ENCODE results near the gene CNTRL.
"Not testable (repeated sequence)": the region's sequence is repeated elsewhere in the genome, so short reads cannot be mapped to it uniquely, and the experiment has no call there.

Gene CNTRL

DNA sequence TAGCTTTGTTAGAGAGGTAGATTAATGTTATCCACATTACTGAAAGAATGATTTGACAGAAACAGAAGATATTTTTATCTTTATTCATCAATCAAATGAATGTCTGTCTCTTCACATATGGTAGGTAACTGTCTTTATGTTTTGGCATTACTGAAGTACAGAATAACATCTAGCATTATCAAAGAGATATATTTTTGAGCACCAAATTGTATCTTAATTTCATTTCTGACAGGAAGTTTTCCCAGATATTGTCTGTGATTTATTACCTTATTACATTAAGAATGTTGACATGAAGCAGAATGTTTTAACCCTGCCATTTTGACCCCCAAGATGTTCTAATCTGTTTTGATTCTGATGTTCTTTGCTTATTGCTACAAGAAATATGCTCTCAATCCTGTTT, 20.3 kb downstream of the CNTRL start:
- H3K4me1 ChIP-seq (ENCODE audit: insufficient read depth, insufficient read length), result no peaks in the 10 kb centered on the region
- no peak overlapping the region for H3K4me3 ChIP-seq (ENCODE audit: insufficient read length, low read depth)
- H3K36me3 ChIP-seq (ENCODE audit: insufficient read depth, insufficient read length, low read length), result peaks cover 6% of the 10 kb centered on the region
- TF ChIP-seq ZNF274 (IDR thresholded peaks at IDR 0.05; ENCODE audit: low read depth, low read length) (no peak), YY1 (IDR thresholded peaks at IDR 0.05; ENCODE audit: insufficient read depth, insufficient read length) (no peak), SUZ12 (IDR thresholded peaks at IDR 0.05; ENCODE audit: extremely low read depth, insufficient read depth, insufficient read length) (no peak)
- no peak overlapping the region for H3K9ac ChIP-seq (ENCODE audit: insufficient read length, low read depth)
- H3K9me3 ChIP-seq (ENCODE audit: insufficient read depth, low read length), result no peaks in the 10 kb centered on the region
- no peaks in the 10 kb centered on the region for H3K27me3 ChIP-seq (ENCODE audit: insufficient read depth, insufficient read length)
- no peak for DNase-seq (ENCODE audit: low read depth, low spot score)

DNA sequence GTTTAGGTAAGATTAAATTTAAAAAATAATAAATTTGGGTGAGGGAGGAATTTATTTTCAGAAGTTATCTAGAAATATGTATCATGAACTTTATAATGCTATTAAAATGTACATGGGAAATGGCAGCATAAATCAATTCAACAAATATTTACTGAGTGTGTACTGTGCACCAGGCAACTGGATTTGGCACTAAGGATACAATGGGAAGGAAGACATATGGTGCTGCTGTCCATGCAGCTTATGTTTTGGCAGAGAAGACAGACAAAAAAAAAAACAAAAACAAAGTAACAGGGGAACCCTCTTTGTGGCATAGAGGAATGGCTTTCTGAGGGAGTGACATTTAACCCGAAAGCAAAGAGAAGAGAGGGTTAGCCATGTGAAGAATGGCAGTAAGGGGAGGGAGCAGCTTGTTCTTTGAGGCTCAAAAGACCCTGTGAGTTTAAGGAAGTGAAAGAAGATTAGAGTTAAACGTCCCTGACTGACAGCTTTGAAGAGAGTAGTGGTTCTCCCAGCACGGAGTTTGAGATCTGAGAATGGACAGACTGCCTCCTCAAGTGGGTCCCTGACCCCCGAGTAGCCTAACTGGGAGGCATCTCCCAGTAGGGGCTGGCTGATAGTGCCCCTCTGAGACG, 23.9 kb downstream of the CNTRL start:
- H3K27me3 ChIP-seq (ENCODE audit: insufficient read depth, insufficient read length), result no peaks in the 10 kb centered on the region
- H3K9ac ChIP-seq (ENCODE audit: insufficient read length, low read depth), result no peak overlapping the region
- no peak overlapping the region for H3K4me3 ChIP-seq (ENCODE audit: insufficient read length, low read depth)
- no peak for DNase-seq (ENCODE audit: low read depth, low spot score)
- no peaks in the 10 kb centered on the region for H3K4me1 ChIP-seq (ENCODE audit: insufficient read depth, insufficient read length)
- no peaks in the 10 kb centered on the region for H3K9me3 ChIP-seq (ENCODE audit: insufficient read depth, low read length)
- H3K36me3 ChIP-seq (ENCODE audit: insufficient read depth, insufficient read length, low read length), result peaks cover 6% of the 10 kb centered on the region
- TF ChIP-seq ZNF274 (IDR thresholded peaks at IDR 0.05; ENCODE audit: low read depth, low read length) (no peak), SUZ12 (IDR thresholded peaks at IDR 0.05; ENCODE audit: extremely low read depth, insufficient read depth, insufficient read length) (no peak), YY1 (IDR thresholded peaks at IDR 0.05; ENCODE audit: insufficient read depth, insufficient read length) (no peak)

DNA sequence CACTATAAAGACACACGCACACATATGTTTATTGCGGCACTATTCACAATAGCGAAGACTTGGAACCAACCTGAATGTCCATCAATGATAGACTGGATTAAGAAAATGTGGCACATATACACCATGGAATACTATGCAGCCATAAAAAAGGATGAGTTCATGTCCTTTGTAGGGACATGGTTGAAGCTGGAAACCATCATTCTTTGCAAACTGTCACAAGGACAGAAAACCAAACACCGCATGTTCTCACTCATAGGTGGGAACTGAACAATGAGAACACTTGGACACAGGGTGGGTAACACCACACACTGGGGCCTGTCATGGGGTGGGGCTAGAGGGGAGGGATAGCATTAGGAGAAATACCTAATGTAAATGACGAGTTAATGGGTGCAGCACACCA, 29.3 kb downstream of the CNTRL start:
- not testable (repeated sequence) for H3K36me3 ChIP-seq (ENCODE audit: insufficient read depth, insufficient read length, low read length); H3K27me3 ChIP-seq (ENCODE audit: insufficient read depth, insufficient read length); H3K9ac ChIP-seq (ENCODE audit: insufficient read length, low read depth); DNase-seq (ENCODE audit: low read depth, low spot score); H3K4me1 ChIP-seq (ENCODE audit: insufficient read depth, insufficient read length); H3K4me3 ChIP-seq (ENCODE audit: insufficient read length, low read depth); H3K9me3 ChIP-seq (ENCODE audit: insufficient read depth, low read length)

DNA sequence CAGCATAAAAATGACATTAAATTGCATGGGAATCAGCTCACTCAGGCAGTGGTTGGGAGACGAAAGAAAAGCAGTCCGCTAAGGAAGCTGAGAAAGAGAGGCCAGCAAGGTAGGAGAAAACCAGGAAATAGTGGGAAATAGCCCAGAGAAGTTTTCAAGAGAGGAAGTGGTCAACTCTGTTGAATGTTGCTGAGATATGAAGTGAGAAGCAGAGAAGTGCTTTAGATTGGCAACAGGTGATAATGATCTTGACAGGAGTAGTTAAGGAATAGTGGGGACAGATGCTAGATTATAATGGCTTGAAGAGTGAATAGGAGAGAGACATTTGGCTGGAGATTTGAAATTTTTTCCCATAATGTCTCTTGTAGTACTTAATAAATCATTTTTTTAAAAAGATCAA, 30.8 kb downstream of the CNTRL start:
- Histone ChIP-seq H3K9me3 (ENCODE audit: insufficient read depth, low read length) (no peaks in the 10 kb centered on the region), H3K9ac (ENCODE audit: insufficient read length, low read depth) (no peak overlapping the region)

DNA sequence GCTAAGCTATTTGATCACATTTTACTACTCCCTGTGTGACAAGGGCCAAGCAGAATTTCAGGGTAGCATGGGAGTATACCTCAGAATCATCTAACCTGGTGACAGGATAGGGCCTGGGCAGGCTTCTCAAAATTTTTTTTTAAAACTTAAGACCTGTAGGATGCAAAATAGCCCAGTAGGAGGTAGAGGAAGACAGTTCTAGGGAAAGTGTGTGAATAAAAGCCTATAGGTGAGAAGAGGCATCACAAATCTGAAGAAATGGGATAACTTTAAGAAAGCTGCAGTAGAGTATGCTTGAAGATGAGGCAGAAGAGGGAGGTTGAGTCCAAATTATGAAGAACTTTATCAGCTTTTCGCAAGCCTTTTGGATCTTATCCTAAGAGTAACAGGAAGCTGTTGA, 32.3 kb downstream of the CNTRL start:
- Histone ChIP-seq H3K36me3 (ENCODE audit: insufficient read depth, insufficient read length, low read length) (no peaks in the 10 kb centered on the region), H3K4me3 (ENCODE audit: insufficient read length, low read depth) (no peak overlapping the region), H3K9ac (ENCODE audit: insufficient read length, low read depth) (no peak overlapping the region), H3K27me3 (ENCODE audit: insufficient read depth, insufficient read length) (no peaks in the 10 kb centered on the region), H3K4me1 (ENCODE audit: insufficient read depth, insufficient read length) (no peaks in the 10 kb centered on the region), H3K9me3 (ENCODE audit: insufficient read depth, low read length) (no peaks in the 10 kb centered on the region)
- TF ChIP-seq YY1 (IDR thresholded peaks at IDR 0.05; ENCODE audit: insufficient read depth, insufficient read length), result no peak
- TF ChIP-seq ZNF274 (IDR thresholded peaks at IDR 0.05; ENCODE audit: low read depth, low read length), result no peak
- no peak for TF ChIP-seq SUZ12 (IDR thresholded peaks at IDR 0.05; ENCODE audit: extremely low read depth, insufficient read depth, insufficient read length)
- DNase-seq (ENCODE audit: low read depth, low spot score), result no peak

More for the DNA sequence above, 30.8 kb downstream of the CNTRL start:
- no peak for DNase-seq (ENCODE audit: low read depth, low spot score)
- Histone ChIP-seq H3K27me3 (ENCODE audit: insufficient read depth, insufficient read length) (no peaks in the 10 kb centered on the region), H3K36me3 (ENCODE audit: insufficient read depth, insufficient read length, low read length) (no peaks in the 10 kb centered on the region), H3K4me3 (ENCODE audit: insufficient read length, low read depth) (no peak overlapping the region), H3K4me1 (ENCODE audit: insufficient read depth, insufficient read length) (no peaks in the 10 kb centered on the region)
- TF ChIP-seq YY1 (IDR thresholded peaks at IDR 0.05; ENCODE audit: insufficient read depth, insufficient read length) (no peak), ZNF274 (IDR thresholded peaks at IDR 0.05; ENCODE audit: low read depth, low read length) (no peak), SUZ12 (IDR thresholded peaks at IDR 0.05; ENCODE audit: extremely low read depth, insufficient read depth, insufficient read length) (no peak)

DNA sequence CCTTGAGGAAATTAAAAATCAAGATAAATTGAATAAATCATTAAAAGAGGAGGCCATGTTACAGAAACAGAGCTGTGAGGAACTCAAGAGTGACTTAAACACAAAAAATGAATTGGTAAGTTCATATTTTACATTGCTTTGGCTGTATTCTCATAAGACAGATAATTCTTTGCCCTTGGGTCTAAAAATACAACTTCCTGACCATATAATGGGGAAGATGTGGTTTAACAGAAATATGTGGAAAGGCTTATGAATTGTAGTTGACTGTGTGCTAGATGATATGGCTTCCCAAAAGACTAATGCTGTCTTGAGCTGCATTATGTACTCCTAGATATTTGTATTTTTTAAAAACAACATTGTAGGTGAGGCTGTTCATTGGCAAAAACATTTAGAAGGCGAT, 33.1 kb downstream of the CNTRL start:
- H3K4me1 ChIP-seq (ENCODE audit: insufficient read depth, insufficient read length), result no peaks in the 10 kb centered on the region
- TF ChIP-seq ZNF274 (IDR thresholded peaks at IDR 0.05; ENCODE audit: low read depth, low read length), result no peak
- TF ChIP-seq YY1 (IDR thresholded peaks at IDR 0.05; ENCODE audit: insufficient read depth, insufficient read length), result no peak
- no peak for TF ChIP-seq SUZ12 (IDR thresholded peaks at IDR 0.05; ENCODE audit: extremely low read depth, insufficient read depth, insufficient read length)
- H3K4me3 ChIP-seq (ENCODE audit: insufficient read length, low read depth), result no peak overlapping the region
- H3K9me3 ChIP-seq (ENCODE audit: insufficient read depth, low read length), result no peaks in the 10 kb centered on the region
- H3K27me3 ChIP-seq (ENCODE audit: insufficient read depth, insufficient read length), result no peaks in the 10 kb centered on the region
- H3K9ac ChIP-seq (ENCODE audit: insufficient read length, low read depth), result no peak overlapping the region
- no peaks in the 10 kb centered on the region for H3K36me3 ChIP-seq (ENCODE audit: insufficient read depth, insufficient read length, low read length)
- no peak for DNase-seq (ENCODE audit: low read depth, low spot score)

DNA sequence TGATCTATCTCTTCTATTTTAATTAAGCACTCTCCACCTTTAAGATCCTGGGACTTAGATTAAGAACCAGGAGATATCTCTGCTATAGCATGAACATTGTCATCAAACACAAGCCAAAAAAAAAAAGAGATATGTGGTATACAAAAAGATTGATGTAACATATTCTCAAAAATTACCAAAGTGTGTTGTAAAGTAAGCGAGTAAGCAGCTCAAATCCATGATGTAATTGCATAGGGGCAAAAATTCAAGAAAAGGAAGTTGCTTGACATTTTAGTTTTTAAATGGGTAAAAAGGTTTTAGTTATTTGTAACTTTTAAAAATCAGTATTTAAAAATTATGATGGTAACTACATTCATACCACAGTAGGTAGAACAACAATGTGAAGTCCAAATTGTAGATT, 40.7 kb downstream of the CNTRL start:
- no peak overlapping the region for H3K4me3 ChIP-seq (ENCODE audit: insufficient read length, low read depth)
- DNase-seq (ENCODE audit: low read depth, low spot score), result no peak
- H3K9ac ChIP-seq (ENCODE audit: insufficient read length, low read depth), result no peak overlapping the region
- H3K27me3 ChIP-seq (ENCODE audit: insufficient read depth, insufficient read length), result no peaks in the 10 kb centered on the region
- no peaks in the 10 kb centered on the region for H3K9me3 ChIP-seq (ENCODE audit: insufficient read depth, low read length)
- H3K4me1 ChIP-seq (ENCODE audit: insufficient read depth, insufficient read length), result no peaks in the 10 kb centered on the region
- no peak for TF ChIP-seq SUZ12 (IDR thresholded peaks at IDR 0.05; ENCODE audit: extremely low read depth, insufficient read depth, insufficient read length)
- TF ChIP-seq ZNF274 (IDR thresholded peaks at IDR 0.05; ENCODE audit: low read depth, low read length), result no peak
- TF ChIP-seq YY1 (IDR thresholded peaks at IDR 0.05; ENCODE audit: insufficient read depth, insufficient read length), result no peak
- no peaks in the 10 kb centered on the region for H3K36me3 ChIP-seq (ENCODE audit: insufficient read depth, insufficient read length, low read length)

DNA sequence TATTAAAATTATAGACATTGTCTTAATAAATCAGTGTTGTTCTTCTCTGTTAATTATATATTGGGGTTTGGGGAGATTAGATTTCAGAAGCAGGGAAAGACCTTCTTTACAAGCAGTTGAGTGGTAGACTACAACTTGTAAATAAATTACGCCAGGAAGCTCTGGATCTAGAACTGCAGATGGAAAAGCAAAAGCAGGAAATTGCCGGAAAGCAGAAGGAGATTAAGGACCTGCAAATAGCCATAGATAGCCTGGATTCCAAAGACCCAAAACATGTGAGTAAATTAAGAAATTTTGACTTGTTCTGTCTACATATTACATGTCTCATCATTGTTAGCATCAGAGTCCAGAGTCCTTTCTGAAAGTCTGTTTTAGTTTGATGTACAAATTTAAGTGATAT, 43.5 kb downstream of the CNTRL start:
- Histone ChIP-seq H3K27me3 (ENCODE audit: insufficient read depth, insufficient read length) (no peaks in the 10 kb centered on the region), H3K4me1 (ENCODE audit: insufficient read depth, insufficient read length) (no peaks in the 10 kb centered on the region), H3K9me3 (ENCODE audit: insufficient read depth, low read length) (no peaks in the 10 kb centered on the region), H3K36me3 (ENCODE audit: insufficient read depth, insufficient read length, low read length) (no peaks in the 10 kb centered on the region), H3K9ac (ENCODE audit: insufficient read length, low read depth) (no peak overlapping the region), H3K4me3 (ENCODE audit: insufficient read length, low read depth) (no peak overlapping the region)
- DNase-seq (ENCODE audit: low read depth, low spot score), result no peak
- TF ChIP-seq YY1 (IDR thresholded peaks at IDR 0.05; ENCODE audit: insufficient read depth, insufficient read length) (no peak), ZNF274 (IDR thresholded peaks at IDR 0.05; ENCODE audit: low read depth, low read length) (no peak), SUZ12 (IDR thresholded peaks at IDR 0.05; ENCODE audit: extremely low read depth, insufficient read depth, insufficient read length) (no peak)
